Activated CD4-positive, alpha-beta T cell treated with anti-CD3 and anti-CD28 coated beads for 24 hours (primary cell): Measurements from ENCODE around the gene ADGRD2.

Experiments
- DNase-seq, 2 donors: peaks; one replicate each; pipeline ENCODE4 v3.0.0-alpha.2; 2020; ENCODE audit warnings: low read depth in 2 of 2

ADGRD2 gene

DNA sequence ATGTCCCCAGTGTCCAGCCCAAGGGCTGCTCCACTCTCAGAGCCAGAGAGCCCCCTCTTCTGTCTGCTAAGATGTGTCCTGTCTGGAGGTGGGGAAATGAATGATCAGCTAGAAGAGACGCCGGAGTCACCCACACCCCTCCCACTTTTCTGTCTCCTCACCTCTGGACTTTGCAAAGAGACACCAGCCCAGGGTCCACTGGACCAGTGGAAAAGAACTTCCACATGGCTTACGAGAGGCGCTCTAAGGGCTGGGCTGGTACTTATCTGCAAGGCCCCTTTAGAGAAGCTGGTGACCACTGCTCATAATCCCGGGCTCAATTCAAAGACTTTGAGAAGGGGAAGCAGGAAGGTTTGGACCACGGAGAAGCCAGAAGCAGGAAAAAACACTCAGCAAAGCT is 47.8 kb downstream of the ADGRD2 start:
- DNase-seq, result no peak

DNA sequence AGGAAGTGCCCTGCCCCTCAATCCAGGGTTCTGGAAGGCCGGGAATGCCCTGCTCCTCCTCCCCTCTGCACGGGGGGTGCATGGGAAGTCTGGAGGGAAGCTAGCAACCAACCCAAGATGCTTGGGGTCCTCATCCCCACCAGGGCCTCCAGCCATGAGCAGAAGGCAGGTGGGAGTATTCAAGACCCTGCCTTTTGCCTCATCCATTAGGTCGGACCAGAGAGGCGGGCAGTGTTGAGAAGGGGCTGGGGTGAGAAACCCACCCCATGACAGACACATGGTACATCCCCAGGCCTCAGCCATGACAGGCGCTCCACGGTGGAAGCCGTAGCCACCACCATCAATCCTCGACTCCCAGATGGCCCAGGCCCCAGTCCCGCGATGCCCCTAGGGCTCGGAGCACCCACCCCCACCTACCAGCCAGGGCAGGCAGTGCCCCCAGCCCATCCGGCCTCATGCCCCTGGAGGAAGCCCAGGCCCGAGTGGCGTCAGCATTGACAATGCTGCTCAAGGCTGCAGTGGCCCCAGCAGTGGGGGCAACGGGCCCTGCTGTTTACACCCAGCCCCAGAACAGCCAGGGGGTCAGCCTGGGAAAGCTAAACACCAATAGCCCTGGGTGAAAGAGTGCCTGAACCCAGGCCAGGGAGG is 48.4 kb downstream of the ADGRD2 start:
- DNase-seq, result no peak

DNA sequence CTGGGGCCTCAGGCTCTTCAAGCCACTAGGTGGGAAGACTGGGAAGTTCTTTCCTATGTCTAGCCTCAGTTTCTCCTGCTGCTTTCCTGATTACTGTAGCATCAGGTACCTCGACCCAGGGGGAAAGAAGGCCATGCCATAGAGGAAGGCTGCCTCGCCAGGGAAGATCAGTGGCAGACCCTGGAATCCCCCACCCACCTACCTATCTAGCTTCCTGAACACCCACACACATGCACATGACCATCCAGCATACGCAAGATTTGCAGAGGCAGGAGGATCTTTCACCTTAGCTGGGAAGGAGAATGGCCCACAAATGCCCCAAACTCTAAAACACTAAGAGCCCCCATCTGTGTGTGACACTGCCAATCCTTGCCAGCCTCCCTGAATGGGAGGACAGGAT is 49.0 kb downstream of the ADGRD2 start:
- DNase-seq, result no peak

DNA sequence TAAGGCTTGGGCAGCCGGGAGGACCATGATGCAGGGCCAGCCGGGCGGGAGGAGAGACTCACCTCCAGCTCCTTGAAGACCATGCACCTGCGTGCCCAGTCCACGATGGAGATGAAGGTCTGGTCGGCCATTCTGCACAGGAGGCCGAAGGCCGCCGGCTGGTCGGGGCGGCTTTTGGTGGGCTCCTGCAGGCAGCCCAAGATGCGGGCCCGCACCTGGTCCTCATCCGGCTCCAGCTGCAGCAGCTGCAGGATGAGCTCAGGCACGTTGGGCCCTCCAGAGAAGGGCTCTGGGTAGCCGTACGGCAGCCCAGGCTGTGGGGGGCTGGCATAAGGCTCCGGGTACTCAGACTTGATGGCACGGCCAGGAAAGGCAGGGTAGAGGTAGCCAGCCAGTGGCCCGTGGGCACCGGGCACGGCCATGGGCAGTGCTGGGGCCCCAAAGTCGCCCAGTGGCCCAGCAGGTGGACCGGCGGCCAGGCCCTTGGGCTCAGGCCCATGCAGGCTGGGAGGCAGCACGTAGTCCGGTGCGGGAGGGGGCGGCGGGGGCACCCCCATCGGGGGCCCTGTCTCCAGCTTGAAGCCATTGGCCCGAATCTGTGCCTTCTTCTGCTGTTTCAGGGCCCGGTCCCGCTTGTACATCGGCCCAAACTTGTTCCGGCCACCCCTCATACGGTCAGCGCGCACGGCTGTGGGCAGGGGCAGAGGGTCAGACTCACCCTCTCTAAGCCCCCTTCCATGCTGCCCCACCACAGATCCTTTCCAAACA is 50.0 kb downstream of the ADGRD2 start:
- DNase-seq, result no peak

DNA sequence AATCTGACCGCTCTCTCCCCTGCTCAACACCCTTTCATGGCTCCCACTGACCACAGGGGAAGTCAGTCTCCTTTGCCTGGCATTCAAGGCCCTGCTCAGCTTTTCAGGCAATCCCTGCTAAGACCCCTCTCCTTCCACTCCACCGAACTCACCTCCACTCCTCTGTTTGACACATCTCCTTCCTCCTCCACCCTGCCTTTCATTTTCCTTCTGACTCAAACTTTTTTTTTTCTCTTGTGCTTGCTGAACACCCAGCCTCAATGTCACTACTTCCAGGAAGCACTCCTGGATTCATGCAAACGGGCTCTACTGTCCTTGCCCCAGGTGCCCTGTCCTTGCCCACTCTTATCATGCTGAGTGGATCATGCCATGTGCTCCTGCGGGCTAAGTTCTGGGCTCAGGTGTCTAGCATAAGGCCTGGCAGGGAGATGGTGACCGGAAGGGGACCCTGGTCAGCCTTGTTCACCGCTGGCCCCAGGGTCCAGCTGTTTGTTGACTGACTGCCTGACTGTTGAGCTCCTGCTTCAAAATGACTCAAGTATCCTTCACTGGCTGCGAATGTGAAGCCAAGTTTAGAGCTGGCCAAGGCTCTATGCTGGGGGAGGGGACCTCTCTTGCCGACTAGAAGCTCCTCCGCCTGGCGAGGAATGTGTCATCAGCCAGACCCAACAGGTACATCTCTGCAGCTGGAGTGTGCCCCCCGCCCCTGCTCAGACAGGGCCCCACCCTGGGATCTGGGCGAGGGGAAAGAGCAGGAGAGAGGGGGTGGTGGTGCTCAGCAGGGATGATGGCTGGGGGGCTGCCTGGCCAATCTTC is 50.8 kb downstream of the ADGRD2 start:
- DNase-seq, result no peak

DNA sequence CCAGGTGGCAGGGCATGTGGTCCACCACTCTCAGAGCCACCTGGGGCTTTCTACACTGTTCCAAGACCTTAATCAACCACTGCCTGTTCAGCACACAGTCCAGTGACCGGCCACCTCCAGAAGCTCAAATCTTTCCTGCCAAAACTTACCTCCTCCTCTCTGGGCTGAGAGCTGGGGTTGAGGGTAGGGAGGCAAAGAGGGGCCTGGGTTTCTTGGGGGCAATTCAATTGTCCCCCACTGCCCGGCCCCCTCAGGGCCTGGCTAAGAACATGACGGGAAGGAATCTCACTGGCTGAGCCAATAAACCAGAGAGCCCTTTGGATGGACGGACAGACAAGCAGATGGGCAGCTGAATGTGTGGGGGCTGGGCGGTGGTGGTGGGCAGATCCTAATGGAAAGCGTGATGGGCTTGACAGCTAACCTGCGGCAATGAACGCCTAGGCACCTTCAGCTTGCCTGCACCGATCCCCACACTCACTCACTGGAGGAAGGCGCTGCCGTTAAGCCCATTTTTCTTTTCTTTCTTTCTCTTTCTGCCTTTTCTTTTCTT is 51.6 kb downstream of the ADGRD2 start:
- no peak for DNase-seq

DNA sequence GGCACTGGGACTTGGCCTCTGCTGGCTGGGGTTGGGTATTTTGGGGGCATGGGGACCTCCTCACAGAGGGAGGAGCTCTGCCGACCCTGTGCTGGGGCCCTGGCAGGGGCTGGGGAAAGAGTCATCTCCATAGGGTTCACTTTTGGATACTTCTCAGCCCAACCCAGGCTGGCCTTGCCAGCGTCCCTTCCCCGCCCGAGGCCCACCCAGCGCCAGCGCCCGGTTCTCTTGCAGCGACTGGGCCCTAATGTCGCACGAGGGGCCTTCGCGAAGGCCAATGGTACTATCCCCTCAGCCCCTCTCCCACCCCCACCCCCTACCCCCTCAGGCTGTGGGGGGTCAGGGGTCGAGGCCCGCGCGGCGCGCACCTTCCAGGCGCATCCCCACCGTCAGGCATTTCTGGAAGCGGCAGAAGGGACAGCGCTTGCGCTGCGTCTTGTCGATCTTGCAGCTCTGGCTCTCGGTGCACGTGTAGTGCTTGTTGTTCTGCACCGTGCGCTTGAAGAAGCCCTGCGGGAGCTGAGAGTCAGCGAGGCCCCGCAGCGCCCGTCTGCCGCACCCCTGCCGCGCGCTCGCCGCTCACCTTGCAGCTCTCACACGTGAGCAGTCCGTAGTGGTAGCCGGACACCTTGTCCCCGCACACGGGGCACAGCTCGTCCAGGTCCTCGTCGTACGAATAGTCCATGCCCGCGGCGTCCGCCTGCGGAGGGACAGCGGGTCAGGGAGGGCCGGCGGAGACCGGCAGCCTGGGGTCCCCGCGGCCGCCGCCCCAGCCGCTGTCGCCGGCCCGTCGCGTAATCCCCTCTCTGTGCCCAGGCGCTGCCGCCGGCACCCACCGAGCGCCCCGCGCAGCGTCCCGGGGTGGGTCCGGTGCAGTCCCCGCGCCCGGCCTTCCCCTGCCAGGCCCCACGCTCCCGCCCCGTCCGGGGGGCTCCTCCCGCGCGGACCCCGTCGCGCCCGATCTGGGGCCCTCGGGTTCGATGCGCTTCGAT is 52.8 kb downstream of the ADGRD2 start:
- DNase-seq, result no peak

DNA sequence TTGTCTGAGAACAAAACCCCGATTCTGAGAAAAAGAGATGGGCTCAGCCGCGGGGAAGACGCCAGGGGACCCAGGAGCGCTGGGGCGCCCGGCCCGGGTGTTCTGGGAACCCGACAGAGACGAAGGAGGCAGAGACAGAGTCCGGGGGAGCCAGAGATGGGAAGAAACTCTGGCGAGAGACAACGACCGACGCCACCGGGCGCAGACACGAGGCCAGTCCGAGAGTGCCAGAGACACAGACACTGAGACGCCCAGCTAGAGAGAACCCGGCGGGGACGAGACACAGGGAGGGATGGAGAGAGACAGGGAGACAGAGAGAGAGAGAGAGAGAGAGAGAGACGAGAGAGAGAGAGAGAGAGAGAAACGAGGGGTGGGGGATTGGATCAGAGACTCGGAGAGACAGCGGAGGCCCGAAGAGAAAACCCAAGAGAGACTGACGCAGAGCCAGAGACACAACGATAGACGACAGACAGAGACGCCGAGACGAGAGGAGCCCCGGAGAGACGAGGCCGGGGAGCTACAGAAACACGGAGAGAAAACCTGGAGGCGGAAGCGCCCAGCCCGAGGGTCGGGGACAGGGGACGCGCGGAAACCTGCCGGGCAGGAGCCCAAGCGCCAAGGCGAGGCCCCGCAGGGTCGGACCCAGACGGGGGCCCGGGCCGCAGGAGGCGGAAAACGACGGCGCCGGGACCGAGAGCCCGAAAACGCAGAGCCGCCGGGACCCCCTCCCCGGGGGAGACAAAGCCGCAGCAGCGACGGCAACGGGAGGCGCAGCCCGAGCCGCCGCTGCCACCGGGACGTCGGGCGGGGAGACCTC is 53.7 kb downstream of the ADGRD2 start:
- no peak for DNase-seq

DNA sequence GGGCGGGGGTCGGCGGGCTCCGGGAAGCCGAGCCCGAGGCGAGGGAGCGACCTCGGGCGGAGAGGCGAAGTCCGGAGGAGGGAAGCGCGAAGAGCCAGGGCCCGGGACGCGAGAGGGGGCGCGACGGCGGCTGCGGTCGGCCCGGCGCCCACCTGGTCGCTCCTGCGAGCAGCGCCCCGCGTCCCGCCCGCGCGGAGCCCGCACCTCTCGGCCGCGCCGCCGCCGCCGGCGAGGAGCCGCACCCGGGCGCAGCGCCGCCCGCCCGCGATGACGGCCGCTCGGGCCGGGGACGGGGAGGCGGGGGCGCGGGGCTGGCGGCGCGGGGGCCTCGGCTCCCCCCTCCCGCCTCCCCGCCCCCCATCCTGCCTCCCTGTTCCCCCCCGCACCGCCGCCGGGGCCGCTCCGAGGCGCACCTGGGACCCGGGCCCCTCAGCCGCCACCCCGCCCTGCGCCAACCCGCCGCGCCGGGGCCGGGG is 54.3 kb downstream of the ADGRD2 start:
- no peak for DNase-seq

DNA sequence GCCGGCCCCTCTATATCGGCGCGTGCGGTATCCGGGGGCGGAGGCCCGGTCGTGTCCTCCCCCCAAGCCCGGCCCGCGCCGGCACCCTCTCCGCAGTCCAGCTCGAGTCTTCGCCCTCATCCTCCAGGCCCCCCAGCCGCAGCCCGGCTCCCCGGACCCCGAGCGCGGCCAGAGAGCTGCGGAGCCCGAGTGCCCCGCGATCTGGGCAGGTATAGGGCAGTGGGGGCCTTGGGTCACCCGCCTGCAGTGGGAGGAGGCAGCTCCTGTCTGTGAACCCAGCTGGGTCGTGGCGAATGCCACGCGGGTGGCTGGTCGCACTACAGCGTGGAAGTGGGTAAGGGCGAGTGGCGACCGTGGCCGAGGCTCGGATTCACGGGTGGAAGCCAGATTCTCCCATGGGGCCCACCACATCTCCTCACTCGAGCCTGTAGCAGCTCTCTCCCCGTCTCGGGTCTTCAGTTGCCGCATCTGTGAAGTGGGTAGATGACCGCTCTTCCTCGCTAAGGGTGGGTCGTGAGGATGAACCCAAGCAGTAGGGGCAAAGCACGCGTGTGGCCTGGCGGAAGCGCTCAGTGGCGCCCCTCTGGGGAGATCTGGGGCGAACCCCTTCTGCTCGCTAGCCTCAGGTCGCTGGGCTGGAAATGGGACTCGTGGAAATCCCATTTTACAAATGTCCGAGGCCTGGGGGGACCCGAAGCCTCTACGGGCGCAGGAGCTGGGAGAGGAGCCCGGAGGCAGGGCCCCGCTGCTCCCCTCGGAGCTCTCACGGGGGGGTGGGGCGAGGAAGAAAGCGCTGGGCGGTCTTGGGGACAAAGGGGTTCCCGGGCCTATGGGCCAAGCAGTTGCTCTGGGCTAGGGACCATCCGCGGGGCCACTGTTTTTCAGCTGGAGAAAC is 55.0 kb downstream of the ADGRD2 start:
- DNase-seq, result no peak

DNA sequence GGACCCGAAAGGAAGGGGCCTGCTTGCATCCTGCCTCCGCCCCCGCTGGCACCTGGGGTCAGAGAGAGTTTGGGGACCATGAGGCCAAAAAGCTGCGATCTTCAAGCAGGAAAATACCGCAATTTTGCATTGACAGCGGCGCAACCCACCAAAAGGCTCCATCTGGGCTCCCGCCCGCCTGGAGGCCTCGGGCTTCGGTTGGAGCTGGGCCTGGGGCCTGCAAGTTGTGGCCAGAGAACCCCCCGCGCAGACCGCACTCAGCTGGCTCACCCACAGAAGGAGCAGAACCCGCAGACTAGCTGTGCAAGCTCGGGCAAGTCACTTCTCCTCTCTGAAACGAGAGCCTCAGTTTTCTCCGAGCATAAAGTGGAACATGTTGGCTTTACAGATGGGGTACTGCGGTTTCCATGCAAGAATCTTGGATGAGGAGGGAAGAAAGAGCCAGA is 55.7 kb downstream of the ADGRD2 start:
- no peak for DNase-seq

DNA sequence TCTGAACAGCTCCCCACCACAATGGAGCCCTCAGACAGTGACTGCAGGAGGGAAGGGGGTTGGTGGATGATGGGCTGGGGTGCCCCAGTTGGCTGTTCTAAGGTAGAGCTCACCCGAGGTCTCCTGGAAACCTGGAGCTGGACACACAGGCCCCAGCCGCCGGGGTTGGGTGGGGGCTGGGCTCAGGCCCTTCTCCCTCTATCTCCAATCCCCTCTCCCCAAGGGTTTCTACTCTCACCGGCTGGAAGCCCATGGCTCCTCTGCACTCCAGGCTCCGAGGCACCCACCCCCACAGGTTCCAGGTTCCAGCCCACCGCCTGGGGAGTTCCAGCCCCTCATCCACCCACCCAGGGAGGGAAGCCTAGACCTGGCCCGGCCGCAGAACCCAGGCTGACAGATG is 56.2 kb downstream of the ADGRD2 start:
- DNase-seq, result no peak

DNA sequence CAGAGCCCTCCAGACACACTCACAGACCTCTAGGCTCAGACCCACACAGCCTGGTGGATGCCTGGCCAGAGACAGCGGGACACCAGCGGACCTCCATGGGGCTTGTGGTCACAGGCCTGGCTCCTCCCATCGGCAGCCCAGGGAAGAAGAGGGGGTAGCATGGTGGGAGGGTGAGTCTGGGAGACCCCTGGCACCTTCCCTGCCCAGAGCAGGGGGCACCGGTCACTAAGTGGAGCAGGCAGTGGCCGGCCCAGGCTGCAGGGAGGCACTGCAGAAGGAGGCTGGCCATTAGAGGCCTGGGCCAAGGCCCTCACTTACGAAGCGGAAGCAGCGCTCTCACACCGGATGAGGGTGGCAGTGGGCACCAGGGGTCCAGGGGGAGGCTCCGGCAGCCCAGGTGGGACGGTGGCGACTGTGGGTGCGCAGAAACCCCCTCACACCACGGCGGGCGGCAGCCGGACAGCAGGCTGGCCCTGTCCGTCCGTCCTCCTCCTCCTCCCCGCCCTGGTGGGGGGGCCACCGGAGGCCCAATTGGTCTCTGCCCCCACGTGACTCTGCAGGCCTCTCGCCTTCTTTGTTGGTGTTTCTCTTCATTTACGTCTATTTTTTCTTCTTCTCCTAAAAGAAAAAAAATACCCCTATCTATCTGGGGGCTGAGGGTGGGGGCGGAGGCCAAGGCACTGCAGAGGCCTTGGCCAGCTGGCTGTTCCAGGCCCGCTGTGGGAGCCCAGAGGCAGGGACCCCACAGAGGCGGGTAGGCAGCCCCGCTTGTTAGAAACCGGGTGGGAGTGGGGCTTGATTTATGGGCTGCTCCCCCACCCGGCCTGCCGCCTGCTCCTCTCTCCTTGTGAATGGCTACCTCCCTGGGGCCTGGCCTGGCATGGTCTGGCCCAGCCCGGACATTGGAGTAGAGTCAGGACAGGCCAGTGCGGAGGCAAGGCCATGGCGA is 57.0 kb downstream of the ADGRD2 start, which contains the start of gene NR5A1:
Gene NR5A1 (minus strand): TSS at position 469 of the 949 bp plus-strand sequence. CDS start 4,004 bp downstream, outside the sequence.
- DNase-seq, result no peak

DNA sequence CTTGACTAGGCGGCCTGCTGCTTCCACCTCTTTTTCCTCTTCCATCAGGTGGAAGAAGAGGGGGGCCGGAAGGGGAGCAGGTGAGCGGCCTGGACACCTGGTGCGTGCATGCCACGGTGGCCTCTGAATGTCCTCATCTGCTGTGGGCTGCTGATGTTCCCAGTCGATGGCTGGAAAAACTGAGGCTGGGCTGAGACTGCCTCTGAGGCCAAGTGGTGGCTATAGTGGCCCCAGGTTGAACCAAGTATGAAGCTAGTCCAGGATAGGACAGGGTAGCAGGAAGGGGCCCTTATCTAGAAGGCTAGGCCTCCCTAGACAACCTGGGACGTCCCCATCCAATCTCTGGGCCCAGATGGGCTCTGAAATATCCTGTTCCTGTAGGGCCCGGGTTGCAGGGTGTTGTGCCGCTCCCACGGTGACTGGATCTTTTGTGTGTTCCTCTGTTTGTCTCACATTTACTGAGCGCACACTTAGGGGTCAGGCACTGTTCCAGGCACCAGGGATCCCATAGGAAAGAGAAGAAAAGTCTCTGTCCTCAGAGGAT is 57.7 kb downstream of the ADGRD2 start:
- DNase-seq, result no peak

DNA sequence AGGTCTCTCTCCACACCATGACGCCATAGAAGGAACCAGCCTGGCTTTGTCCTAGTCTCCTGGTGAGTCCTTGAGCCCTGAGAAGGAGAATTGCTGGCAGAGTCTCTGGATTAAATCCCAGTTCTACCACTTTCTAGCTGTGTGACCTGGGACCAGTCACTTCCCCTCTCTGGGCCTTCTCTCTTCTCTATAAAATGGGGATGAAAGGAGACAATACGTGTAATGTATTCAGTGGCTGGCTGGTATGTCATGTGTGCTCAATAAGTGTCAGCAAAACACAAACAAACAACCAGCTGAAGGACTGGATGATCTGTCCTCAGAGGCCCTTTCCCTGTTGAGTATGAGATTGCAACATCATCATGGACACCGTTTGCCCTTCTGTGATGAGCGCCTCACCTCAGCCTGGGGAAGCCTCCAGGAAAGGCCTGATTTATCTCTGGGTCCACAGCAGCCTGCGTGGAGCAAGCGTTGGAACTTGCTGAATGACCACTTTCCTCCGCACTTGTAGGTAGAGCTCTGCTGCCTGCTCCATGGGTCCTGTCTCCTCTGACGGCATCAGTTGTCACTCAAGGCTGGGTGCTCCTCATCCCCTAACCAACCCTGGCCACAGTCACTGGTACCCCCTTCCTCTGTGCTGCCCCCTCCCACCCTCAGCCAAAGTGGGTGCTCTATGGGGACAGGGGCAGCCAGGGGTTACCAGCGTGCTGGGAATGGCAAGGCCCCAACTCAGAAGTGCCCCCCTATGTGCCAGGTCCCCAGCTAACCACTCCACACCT is 60.6 kb downstream of the ADGRD2 start:
- DNase-seq, result no peak

DNA sequence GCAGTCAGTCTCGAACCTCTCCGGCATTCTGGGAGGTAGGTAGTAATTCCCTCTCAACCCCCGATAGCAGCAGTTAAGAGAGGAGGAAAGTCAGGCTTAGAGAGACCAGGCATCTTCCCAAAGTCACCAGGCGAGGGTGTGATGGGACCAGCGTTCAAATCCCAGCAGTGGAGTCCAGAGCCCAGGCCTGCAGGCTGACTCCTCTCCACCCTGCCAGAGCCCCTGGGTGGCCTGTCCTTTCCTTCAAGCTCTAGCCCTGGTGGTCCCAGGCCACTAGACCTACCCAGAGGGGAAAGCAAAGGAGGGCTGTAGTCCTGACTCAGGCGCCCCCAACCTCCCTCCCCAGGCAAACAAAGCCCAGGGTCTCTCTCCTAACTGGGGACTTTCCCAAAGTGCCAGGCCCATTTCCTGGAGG is 61.2 kb downstream of the ADGRD2 start:
- DNase-seq, result no peak
